HUES6 (cell line): ENCODE measurements around the gene MORN4.

Experiments
- H3K27ac ChIP-seq: 2 replicates; pipeline ENCODE4 v1.7.0; 2013; ENCODE audit warnings: low read depth, mild to moderate bottlenecking, low read length, inconsistent platforms
- H3K27me3 ChIP-seq: 2 replicates; pipeline ENCODE4 v1.6.1; 2013; ENCODE audit warnings: low read length; ENCODE audit not compliant: control insufficient read depth, insufficient read depth
- H3K36me3 ChIP-seq: 2 replicates; pipeline ENCODE4 v1.6.1; 2013; ENCODE audit warnings: low read length; ENCODE audit not compliant: control insufficient read depth, insufficient read depth
- H3K4me1 ChIP-seq: 2 replicates; pipeline ENCODE4 v1.6.1; 2013; ENCODE audit warnings: low read length; ENCODE audit not compliant: control insufficient read depth, insufficient read depth
- H3K4me3 ChIP-seq: 2 replicates; pipeline ENCODE4 v1.5.1; 2013; ENCODE audit warnings: low read depth, low read length
- H3K9ac ChIP-seq: one replicate; pipeline ENCODE4 v1.6.1; 2013; ENCODE audit warnings: mild to moderate bottlenecking, low read length
- H3K9me3 ChIP-seq: 2 replicates; pipeline ENCODE4 v1.6.1; 2013; ENCODE audit warnings: low read depth, low read length; ENCODE audit not compliant: control insufficient read depth, insufficient read depth

The MORN4 gene

DNA sequence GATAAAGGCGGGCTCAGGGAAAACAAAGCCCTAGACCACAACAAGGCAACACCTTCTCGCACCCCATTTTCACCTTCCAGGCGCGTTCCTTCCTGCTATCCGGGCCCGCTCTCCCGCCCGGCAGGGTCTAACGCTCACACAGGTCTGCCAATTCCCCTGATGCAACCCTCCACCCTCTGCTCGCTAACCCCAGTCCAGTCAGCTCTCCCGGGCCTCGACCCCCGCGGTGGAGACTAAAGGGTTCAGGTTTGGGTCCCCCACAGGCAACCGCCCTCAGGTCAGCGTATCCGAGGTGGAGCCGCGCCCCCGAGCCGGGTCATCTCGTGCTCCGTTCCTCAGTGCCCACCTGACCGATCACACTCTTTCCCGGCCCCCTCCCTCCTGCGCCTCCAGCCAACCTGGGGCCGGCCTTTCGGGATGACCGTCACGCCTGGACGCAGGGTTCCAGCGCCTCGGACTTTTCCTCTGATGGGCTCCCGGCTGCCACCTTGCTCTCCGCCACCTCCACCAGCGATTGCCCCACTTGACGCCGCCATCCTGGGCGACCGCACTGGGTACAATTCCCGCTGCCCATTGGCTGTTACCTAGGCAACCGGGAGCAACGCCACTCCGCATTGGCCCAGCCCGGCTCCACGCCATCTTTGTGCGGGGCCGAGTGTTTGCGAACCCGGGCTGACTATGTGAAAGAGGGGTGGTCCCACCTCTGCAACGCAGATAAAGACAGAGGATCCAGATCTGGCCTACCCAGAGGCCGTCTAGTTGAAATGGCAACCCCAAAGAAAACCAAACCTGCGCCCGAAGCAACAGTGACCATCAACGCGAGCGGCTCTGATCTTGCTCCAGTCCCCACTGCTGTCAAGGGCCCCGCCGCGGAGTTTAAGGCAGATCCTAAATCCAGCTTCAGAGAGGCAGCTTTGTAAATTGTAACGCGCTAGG is at the start of gene MORN4:
MORN4 (minus strand) TSS at position 552 of the 936 bp plus-strand sequence. CDS start 13,847 bp downstream, outside the sequence.
- Histone ChIP-seq H3K4me1 (peaks cover 3% of the 10 kb centered on the region; the same call in 1 of the 2 replicates), H3K27me3 (no peaks in the 10 kb centered on the region), H3K9me3 (no peaks in the 10 kb centered on the region), H3K4me3 (peak within 1 kb of the TSS; percentile 89), H3K9ac (peak within 1 kb of the TSS; percentile 81), H3K36me3 (no peaks in the 10 kb centered on the region), H3K27ac (no peak within 1 kb of the TSS)

DNA sequence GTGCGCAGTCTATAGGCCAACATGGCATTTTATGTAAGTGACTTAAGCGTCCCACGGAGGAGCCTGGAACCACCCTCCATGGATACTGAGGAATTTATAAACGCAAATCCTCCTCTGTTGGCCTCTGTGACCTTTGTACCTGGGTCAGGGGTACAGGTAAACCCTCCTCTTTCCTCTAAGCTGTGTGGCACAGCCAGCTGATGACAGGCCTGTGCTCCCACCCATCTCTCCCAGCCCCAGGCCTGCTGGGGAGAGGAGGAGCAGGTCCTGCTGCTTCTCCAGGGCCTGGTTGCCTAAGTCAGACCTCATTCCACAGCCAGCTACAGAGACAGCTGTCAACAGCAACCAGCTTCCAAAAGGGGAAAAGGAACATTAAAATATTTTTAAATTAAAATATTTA is 48.7 kb upstream of the MORN4 start:
- Histone ChIP-seq H3K4me3 (no peak overlapping the region), H3K36me3 (peaks cover 17% of the 10 kb centered on the region), H3K27me3 (no peaks in the 10 kb centered on the region), H3K27ac (no peak overlapping the region), H3K4me1 (peaks cover 15% of the 10 kb centered on the region), H3K9ac (no peak overlapping the region), H3K9me3 (no peaks in the 10 kb centered on the region)

DNA sequence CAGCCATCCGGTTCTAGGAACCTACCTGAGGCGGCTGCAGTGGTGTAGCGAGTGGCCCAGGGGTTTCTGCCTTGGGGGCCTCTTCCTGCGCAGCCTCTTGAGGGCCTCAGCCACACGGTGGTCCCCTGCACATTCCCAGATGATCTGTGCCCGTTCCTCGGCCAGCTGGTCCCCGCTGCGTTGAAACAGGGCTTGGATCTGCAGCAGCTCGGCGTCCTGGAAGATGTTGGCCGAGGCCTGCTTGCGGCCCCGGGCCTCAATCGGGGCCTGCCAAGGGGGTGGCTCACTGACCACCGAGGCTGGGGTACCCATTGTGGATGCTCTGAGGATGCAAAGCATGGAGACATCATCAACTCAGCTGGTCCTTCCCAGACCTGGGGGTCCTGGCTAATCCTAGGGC is 46.3 kb upstream of the MORN4 start:
- Histone ChIP-seq H3K9ac (no peak overlapping the region), H3K27ac (no peak overlapping the region), H3K4me1 (peaks cover 11% of the 10 kb centered on the region), H3K4me3 (no peak overlapping the region), H3K27me3 (no peaks in the 10 kb centered on the region), H3K9me3 (no peaks in the 10 kb centered on the region), H3K36me3 (peaks cover 38% of the 10 kb centered on the region)

DNA sequence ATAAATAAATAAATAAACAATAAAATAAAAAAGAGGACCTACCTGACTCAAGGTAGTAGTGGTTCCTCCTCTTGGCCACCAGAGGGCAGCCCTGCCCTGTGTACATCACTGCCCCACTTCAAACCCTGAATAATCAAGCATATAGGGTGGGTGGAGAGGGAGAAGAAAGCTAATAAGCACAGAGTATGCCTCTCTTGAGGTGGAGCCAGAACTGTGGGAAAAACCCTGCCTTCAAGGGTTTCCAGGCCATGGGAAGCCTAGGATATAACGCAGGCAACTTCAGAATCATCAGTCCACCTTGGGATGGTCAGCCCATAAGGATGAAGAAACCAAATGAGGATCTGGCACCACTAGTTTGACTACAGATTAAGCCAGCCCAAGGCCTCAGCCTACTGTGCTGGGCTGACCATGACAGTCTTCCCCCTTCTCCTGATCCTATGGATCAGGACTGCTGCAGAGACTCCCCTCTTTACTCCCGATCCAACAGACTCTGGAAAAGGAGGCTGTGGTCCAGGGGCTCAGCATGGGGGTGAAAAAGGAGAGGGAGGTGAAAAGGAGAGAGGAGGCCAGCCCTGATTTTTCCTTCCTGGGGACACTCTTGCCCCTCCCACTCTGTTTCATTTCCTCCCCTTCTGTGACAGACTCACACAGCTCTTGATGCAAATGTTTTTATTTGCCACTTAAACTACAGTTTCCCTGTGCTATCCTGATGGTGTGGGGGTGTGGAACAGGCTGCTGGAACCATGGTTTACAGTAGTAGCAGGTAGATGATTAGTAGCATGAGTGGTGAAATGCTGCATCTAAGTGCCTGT is 43.7 kb upstream of the MORN4 start:
- Histone ChIP-seq H3K9ac (no peak overlapping the region), H3K36me3 (peaks cover 51% of the 10 kb centered on the region), H3K9me3 (no peaks in the 10 kb centered on the region), H3K4me1 (no peaks in the 10 kb centered on the region), H3K27ac (no peak overlapping the region), H3K27me3 (no peaks in the 10 kb centered on the region), H3K4me3 (no peak overlapping the region)

DNA sequence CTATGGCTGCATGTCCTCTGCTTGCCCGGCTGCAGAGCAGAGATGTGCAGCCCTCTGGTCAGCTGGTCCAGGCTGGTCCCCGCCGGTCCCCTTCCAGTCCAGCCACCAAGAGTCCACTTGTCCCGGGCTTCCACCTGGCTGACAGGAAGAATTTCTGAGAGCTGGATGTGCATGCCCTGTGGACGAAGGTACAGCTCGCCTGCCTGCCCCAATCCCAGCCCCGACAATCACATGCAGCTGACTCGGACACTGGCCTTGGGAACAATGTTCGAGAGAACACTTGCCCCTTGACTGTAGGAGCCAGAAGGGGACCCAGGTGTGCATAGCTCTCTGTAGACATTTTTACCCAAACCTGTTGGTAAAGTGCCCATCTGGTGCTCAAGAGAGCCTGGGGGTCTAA is 41.9 kb upstream of the MORN4 start:
- Histone ChIP-seq H3K36me3 (peaks cover 61% of the 10 kb centered on the region), H3K27ac (no peak overlapping the region), H3K4me3 (no peak overlapping the region), H3K4me1 (no peaks in the 10 kb centered on the region), H3K27me3 (no peaks in the 10 kb centered on the region), H3K9ac (no peak overlapping the region), H3K9me3 (no peaks in the 10 kb centered on the region)

DNA sequence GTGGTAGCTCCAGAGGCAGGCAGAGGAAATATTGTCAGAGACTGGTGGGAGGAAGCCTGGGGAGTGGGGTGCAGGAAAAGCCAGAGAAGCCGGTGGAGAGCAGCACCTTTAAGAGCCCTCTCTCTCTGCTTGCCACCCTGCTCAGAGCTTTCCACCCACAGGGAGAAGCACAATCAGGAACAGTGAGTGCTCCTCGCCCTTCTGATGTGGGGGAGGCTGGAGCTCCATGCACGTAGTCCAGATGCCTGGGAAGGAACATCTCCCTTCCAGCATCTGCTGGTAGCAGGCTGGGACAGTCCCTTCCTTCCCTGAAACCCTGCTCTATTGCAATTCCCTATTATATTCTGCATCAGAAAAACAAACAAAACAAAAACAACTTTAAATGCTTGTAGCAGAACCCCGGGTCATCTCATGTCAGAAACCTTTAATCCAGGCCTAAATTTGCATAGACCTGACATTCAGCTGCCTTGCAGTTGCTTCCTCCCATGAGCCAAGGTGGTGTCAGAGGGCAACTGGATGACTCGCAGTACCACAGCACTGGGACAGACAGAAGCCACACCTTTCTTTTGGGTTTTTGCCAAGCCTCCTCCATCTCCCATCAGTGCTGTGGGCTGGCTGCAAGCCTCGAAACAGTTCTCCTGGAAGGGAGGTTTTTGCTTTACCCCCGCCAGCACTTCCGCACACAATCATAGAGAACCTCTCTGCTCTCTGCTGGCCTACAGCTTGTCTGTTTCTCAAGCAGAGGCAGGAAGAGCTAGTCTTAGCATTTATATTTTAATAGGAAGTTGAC is 40.6 kb upstream of the MORN4 start:
- no peak overlapping the region for H3K4me3 ChIP-seq
- no peak overlapping the region for H3K27ac ChIP-seq
- H3K36me3 ChIP-seq, result peaks cover 68% of the 10 kb centered on the region
- H3K9ac ChIP-seq, result no peak overlapping the region
- no peaks in the 10 kb centered on the region for H3K9me3 ChIP-seq
- H3K4me1 ChIP-seq, result no peaks in the 10 kb centered on the region
- H3K27me3 ChIP-seq, result no peaks in the 10 kb centered on the region

DNA sequence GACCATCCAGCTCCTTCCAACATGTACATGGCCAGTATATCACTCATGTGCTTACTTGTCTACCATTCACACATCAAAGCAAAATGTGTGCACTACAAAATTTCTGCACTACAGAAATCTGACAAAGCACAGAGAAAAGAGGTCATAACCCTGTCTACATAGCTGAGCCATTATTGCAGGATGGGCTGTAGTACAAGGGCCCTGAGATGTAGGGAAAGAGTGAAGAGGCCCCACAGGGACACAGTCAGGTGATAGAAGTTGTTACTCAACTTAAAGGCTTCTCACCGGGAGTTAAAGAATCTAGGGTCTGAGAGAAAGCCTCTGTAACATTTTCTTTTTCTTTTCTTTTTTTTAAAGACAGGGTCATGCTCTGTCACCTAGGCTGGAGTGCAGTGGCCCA is 36.3 kb upstream of the MORN4 start:
- Histone ChIP-seq H3K9ac (no peak overlapping the region), H3K9me3 (no peaks in the 10 kb centered on the region), H3K27ac (no peak overlapping the region), H3K36me3 (peaks cover 69% of the 10 kb centered on the region), H3K27me3 (no peaks in the 10 kb centered on the region), H3K4me1 (no peaks in the 10 kb centered on the region), H3K4me3 (no peak overlapping the region)

DNA sequence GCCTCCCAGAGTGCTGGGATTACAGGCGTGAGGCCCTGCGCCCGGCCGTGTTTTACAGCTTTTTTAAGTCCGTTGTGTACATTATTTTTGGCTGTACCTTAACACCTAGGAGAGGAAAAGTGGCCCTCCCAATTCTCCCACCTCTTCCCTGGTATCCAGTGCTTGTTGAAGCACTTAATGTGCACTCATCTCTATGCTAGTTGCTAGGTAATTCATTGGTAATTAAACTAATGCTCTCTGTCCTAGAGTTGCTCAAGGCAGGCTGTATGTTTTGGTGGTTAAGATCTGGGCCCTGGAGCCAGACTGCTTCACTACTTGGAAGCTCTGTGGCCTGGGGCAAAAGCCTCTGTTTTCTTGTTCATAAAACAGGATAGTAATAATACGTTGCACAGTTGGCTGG is 34.2 kb upstream of the MORN4 start:
- H3K4me1 ChIP-seq, result no peaks in the 10 kb centered on the region
- H3K4me3 ChIP-seq, result no peak overlapping the region
- H3K36me3 ChIP-seq, result peaks cover 72% of the 10 kb centered on the region
- no peak overlapping the region for H3K27ac ChIP-seq
- no peaks in the 10 kb centered on the region for H3K27me3 ChIP-seq
- no peak overlapping the region for H3K9ac ChIP-seq
- no peaks in the 10 kb centered on the region for H3K9me3 ChIP-seq

DNA sequence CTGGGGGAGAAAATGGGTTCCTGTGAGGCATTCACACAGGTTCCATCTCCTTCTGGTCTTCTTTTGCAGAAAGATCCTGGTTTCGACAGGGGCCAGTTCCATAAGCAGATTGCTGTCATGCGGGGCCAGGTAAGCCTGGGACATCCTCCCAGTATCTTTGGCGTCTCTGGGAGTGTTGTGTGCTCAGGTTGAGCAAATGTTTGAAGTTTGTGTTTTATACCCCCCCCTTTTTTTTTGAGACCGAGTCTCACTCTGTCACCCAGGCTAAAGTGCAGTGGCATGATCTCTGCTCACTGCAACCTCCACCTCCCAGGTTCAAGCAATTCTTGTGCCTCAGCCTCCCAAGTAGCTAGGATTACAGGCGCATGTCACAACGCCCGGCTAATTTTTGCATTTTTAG is 33.7 kb upstream of the MORN4 start:
- Histone ChIP-seq H3K4me1 (no peaks in the 10 kb centered on the region), H3K36me3 (peaks cover 76% of the 10 kb centered on the region), H3K27me3 (no peaks in the 10 kb centered on the region), H3K4me3 (no peak overlapping the region), H3K27ac (no peak overlapping the region), H3K9me3 (no peaks in the 10 kb centered on the region), H3K9ac (no peak overlapping the region)

DNA sequence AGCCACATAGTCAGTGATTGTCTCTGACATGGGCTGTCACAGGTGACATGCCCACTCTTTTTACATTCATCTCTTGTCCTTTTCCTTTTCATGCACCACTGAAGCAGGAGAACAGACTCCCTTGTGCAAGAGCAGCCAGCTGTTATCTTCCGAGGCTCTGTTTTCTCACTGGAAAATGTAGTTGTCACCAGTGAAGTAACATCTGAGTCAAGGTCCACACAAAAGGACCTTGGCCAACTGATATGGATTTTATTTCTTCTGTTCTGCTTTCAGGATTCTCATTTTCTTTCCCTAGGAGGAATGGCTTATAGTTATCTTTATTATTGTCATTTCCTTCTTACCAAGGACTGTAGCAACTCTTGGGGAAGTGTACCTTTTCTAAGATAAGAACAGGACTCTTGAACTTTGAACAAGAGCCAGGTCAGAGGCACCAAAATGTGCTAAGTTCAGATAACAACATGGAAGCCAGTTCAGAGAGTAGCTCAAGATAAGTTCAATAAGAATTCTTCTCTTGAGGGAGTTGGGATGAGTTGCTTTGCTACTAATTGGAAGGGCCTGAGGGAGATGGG is 31.1 kb upstream of the MORN4 start:
- no peaks in the 10 kb centered on the region for H3K4me1 ChIP-seq
- no peak overlapping the region for H3K9ac ChIP-seq
- no peak overlapping the region for H3K4me3 ChIP-seq
- H3K9me3 ChIP-seq, result no peaks in the 10 kb centered on the region
- no peak overlapping the region for H3K27ac ChIP-seq
- H3K36me3 ChIP-seq, result peaks cover 60% of the 10 kb centered on the region
- no peaks in the 10 kb centered on the region for H3K27me3 ChIP-seq
